Uterus (tissue), 2 donors: ENCODE measurements around the gene HIRA.

Experiments used
- POLR2A ChIP-seq, 2 donors: fragments of 450-650 bp; IDR thresholded peaks; one replicate each; pipeline ENCODE4 v1.6.1; 2016; ENCODE audit warnings: antibody characterized with exemption in 2 of 2, mild to moderate bottlenecking in 1 of 2, moderate library complexity in 1 of 2
- TF ChIP-seq, protein P1 (sequence below), 4 experiments: fragments of 200-600 bp in 2 of 4; fragments of 450-650 bp in 2 of 4; sonication (generic) in 2 of 4; IDR thresholded peaks; one replicate each; pipeline ENCODE4 v1.5.1; 2016 to 2019; ENCODE audit warnings: antibody characterized with exemption in 4 of 4, mild to moderate bottlenecking in 2 of 4, moderate library complexity in 1 of 4

GRCh38 chr22:19291580-19292457, 139.7 kb downstream of the HIRA start, which contains the start of gene CLTCL1:
- TF ChIP-seq, protein P1, sequence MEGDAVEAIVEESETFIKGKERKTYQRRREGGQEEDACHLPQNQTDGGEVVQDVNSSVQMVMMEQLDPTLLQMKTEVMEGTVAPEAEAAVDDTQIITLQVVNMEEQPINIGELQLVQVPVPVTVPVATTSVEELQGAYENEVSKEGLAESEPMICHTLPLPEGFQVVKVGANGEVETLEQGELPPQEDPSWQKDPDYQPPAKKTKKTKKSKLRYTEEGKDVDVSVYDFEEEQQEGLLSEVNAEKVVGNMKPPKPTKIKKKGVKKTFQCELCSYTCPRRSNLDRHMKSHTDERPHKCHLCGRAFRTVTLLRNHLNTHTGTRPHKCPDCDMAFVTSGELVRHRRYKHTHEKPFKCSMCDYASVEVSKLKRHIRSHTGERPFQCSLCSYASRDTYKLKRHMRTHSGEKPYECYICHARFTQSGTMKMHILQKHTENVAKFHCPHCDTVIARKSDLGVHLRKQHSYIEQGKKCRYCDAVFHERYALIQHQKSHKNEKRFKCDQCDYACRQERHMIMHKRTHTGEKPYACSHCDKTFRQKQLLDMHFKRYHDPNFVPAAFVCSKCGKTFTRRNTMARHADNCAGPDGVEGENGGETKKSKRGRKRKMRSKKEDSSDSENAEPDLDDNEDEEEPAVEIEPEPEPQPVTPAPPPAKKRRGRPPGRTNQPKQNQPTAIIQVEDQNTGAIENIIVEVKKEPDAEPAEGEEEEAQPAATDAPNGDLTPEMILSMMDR (IDR thresholded peaks at IDR 0.05) = no peak
- peak in 1 of 2 donors; percentile 45 for TF ChIP-seq POLR2A (IDR thresholded peaks at IDR 0.05)
